ENCODE data around the gene EXD2. TPM values are rescaled to one million over a fixed set of nuclear protein-coding genes. Genes with fewer than 3 reads are reported as not detected.

The EXD2 gene
- total RNA-seq, 1 donor from 2014 or later: 27.9 TPM

DNA sequence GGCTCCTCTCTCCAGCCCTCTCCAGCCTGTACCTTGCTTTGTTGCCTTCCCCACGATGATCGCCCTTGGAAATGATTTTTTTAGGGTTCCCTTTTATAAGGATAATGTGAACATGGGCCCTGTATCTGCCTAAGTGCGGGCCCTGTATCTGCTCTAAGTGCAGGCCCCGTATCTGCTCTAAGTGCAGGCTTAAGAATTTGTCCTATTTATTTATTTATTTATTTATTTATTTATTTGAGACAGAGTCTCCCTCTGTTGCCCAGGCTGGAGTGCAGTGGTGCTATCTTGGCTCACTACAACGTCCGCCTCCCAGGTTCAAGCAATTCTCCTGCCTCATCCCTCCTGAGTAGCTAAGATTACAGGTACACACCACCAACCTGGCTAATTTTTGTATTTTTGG, 91.2 kb downstream of the EXD2 start:
- DNase-seq (ENCODE audit: low read depth): no peak
- TF ChIP-seq, protein P1, sequence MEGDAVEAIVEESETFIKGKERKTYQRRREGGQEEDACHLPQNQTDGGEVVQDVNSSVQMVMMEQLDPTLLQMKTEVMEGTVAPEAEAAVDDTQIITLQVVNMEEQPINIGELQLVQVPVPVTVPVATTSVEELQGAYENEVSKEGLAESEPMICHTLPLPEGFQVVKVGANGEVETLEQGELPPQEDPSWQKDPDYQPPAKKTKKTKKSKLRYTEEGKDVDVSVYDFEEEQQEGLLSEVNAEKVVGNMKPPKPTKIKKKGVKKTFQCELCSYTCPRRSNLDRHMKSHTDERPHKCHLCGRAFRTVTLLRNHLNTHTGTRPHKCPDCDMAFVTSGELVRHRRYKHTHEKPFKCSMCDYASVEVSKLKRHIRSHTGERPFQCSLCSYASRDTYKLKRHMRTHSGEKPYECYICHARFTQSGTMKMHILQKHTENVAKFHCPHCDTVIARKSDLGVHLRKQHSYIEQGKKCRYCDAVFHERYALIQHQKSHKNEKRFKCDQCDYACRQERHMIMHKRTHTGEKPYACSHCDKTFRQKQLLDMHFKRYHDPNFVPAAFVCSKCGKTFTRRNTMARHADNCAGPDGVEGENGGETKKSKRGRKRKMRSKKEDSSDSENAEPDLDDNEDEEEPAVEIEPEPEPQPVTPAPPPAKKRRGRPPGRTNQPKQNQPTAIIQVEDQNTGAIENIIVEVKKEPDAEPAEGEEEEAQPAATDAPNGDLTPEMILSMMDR (IDR thresholded peaks at IDR 0.05; ENCODE audit: insufficient read depth, low read length, poor library complexity, severe bottlenecking): no peak
- Histone ChIP-seq H3K36me3 (ENCODE audit: control insufficient read depth, insufficient read depth, low read length) (no peaks in the 10 kb centered on the region), H3K27me3 (ENCODE audit: control insufficient read depth, insufficient read depth, low read length) (peaks cover 3% of the 10 kb centered on the region), H3K4me3 (ENCODE audit: low read depth, low read length) (no peak overlapping the region)

DNA sequence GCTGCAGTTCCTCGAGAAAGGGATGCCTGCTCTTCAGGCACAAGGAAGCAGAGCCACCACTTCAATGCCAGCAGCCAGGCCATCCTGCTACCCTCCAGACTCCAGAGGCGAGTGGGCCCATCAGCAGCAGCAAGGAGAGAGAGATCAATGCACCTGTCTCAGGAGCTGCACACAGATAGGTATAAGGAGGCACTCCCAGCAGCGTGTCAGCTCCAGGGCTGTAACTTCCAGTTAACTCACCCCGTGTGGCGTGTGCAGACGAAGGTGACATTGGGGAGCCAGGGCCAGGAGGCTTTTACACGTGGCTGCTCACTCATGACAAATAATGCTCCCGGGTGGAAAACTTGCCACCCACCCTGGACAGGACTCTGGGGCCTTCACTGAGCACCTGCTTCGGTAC, 92.9 kb downstream of the EXD2 start:
- TF ChIP-seq, protein P1 (IDR thresholded peaks at IDR 0.05; ENCODE audit: insufficient read depth, low read length, poor library complexity, severe bottlenecking): no peak
- no peaks in the 10 kb centered on the region for H3K36me3 ChIP-seq (ENCODE audit: control insufficient read depth, insufficient read depth, low read length)
- H3K4me3 ChIP-seq (ENCODE audit: low read depth, low read length): no peak overlapping the region
- peaks cover 3% of the 10 kb centered on the region for H3K27me3 ChIP-seq (ENCODE audit: control insufficient read depth, insufficient read depth, low read length)
- no peak for DNase-seq (ENCODE audit: low read depth)

DNA sequence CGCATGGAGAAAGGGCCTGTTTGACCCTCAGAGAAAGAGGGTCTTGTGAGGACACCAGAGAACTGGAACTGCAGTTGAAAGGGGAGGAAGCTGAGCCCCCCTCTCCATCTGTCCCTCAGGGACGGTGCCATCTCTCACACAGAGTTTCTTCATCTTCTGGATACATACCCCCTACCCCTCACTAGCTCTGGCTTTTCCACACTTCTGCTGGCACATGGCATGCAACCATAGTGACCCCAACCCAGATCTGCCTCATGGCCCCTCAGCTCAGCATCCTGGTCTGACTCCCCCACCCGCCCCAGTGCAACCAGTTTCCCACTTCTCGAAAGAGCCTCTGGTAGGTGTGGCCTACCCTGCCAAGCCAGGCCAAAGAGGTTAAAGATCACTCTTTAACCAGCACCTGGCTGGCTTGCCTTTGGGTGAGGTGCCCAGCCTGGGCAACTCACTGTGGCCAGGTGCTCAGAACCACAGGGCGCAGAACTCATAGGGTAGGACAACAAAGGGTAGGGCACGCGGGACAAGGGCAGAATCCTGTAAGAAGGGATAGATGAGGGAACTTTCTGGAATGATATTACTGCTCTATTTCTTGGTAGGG, 94.5 kb downstream of the EXD2 start:
- Histone ChIP-seq H3K4me3 (ENCODE audit: low read depth, low read length) (no peak overlapping the region), H3K36me3 (ENCODE audit: control insufficient read depth, insufficient read depth, low read length) (no peaks in the 10 kb centered on the region), H3K27me3 (ENCODE audit: control insufficient read depth, insufficient read depth, low read length) (peaks cover 3% of the 10 kb centered on the region)
- TF ChIP-seq, protein P1 (IDR thresholded peaks at IDR 0.05; ENCODE audit: insufficient read depth, low read length, poor library complexity, severe bottlenecking): no peak
- DNase-seq (ENCODE audit: low read depth): no peak

DNA sequence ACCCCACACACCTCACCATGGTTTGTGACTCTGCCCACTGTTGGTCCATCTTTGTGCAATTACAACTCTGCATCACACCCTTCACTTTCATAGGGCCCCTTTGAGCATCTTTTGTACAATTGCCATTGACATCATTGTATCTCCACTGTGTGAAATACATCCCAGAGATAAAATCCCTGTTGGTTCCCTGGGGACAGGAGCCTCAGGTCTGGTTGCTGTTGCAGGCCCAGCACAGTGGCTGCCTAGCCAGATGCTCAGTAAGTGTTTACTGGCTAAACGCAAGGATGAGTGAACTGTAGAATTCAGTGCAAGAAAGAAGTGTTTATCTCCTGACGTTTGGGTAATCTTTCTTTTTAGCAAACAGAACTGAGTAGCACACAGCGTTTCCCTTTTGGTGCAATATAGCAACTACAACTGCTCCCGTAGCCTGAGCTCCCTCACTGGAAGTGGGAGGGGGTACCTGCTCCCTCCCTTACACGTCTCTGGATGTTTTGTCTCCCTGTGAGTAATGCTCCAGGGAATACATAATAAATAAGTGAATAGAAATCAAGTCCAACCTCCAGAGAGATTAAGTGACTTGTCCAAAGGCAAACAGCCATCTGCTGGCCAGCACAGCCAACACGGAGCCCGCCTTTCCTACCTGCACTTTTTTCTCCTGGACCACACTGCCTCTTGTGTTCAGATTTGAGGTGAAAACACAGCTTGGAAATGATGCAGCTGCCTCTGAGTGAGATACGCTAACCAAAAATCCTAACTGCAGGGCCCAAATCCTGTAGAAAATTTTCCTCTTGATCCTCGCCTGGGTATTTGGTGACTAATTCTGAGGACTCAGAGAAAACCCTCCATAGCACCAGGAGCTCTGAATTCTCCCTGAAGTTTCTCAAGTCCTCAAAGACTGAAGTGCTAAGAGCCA, 96.1 kb downstream of the EXD2 start:
- Histone ChIP-seq H3K27me3 (ENCODE audit: control insufficient read depth, insufficient read depth, low read length) (peaks cover 3% of the 10 kb centered on the region), H3K36me3 (ENCODE audit: control insufficient read depth, insufficient read depth, low read length) (no peaks in the 10 kb centered on the region), H3K4me3 (ENCODE audit: low read depth, low read length) (no peak overlapping the region)
- TF ChIP-seq, protein P1 (IDR thresholded peaks at IDR 0.05; ENCODE audit: insufficient read depth, low read length, poor library complexity, severe bottlenecking): no peak
- no peak for DNase-seq (ENCODE audit: low read depth)

DNA sequence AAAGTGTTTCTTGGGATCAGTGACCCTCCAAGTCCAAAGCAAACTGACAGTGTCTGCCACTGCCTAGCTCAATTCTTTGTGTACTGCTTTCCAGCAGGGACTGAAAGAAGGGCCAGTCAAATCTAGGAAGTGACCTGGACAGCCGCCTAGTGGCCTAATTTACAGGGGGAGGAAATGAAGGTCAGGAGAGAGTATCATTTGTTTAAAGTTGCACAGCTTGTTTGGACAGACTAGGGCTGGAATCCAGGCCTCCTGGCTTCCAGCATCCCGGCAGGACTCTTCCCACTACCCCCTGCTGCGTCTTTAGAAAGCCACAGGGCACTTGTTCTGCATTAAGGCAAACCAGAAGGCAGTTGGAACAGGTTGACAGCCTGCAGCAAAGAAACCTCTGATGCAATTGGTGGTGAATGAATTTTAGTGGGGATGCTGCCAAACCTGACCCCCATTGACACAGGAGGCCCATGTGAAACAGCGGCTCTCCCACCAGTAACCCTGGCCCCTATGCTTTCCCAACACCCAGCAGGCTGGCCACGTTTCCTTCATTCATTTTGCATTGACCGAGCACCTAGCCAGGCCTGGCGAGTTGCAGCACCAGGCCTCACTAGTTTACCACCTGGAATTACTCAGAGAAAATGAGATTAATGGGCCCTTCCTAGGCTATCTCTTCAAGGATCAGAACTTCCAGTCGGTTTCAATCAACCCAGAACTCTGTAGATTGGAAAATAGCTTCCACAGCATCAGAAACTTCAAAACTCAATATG, 96.9 kb downstream of the EXD2 start:
- Histone ChIP-seq H3K36me3 (ENCODE audit: control insufficient read depth, insufficient read depth, low read length) (no peaks in the 10 kb centered on the region), H3K4me3 (ENCODE audit: low read depth, low read length) (no peak overlapping the region), H3K27me3 (ENCODE audit: control insufficient read depth, insufficient read depth, low read length) (peaks cover 3% of the 10 kb centered on the region)
- TF ChIP-seq, protein P1 (IDR thresholded peaks at IDR 0.05; ENCODE audit: insufficient read depth, low read length, poor library complexity, severe bottlenecking): peak; percentile 27
- DNase-seq (ENCODE audit: low read depth): no peak

All from kidney epithelial cell (primary cell).